ENCODE results near the gene NDUFS3. TPM values are rescaled to one million over a fixed set of nuclear protein-coding genes. Genes with fewer than 3 reads are reported as not detected.
A peak's percentile ranks its signal among the peaks of the same experiment; 100 is the strongest.
"Not testable (repeated sequence)": the region's sequence is repeated elsewhere in the genome, so short reads cannot be mapped to it uniquely, and the experiment has no call there.

NDUFS3 gene
- 85.6 and 89.3 TPM in 2 replicates for total RNA-seq

DNA sequence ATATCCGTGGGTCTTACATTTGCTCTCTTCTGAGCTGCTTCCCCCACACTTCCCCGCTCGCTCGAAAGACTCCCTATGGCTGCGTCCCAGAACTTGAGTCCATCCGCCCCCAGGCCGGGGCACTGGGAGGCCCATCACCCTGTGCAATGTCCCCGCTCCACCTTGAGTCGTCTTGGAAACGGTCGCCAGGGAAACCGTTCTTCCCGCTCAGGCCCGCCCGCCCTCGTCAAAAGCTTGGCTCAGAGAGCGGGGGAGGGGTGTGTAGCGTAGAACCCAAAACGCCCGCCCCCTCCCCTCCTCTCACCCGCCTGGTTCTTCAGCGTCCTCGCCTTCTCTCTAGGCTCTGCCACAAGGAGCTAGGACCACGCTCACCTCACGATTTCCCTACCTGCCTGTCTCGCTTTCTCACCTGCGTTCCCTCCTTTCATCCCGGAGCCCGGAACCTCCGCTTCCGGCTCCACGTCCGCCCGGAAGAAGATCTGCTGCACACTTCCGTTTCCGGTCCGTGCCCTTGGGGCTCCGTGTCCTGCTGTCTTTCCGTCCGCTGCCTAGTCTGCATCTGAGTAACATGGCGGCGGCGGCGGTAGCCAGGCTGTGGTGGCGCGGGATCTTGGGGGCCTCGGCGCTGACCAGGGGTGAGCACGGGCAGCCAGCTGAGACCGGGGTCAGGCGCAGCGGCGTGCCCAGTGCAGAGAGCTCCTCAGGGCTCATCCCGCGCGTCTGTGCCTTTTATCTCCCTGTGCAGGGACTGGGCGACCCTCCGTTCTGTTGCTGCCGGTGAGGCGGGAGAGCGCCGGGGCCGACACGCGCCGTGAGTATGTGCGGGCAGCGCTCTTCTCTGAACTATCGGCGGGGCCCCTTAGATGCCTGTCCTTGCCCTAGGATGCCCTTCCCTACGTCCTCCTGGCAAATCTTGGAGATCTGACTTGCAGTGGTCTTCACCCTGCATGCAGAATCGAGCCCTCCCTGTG is at the start of gene NDUFS3, which contains the start of gene KBTBD4:
Gene NDUFS3 (plus strand): TSS at position 551 of the 971 bp plus-strand sequence. CDS start 18 bp downstream, at position 569.
Gene KBTBD4 (minus strand): TSS at position 447 of the 971 bp plus-strand sequence. CDS start 19 bp downstream, at position 428.
- H3K4me3 ChIP-seq (ENCODE audit: low read depth, low read length), result peak within 1 kb of the TSS; percentile 95
- peak; percentile 35 for DNase-seq (ENCODE audit: low read depth)
- no peak for TF ChIP-seq CTCF (conservative IDR thresholded peaks at IDR 0.05; ENCODE audit: low read depth, low read length)

- H3K4me3 ChIP-seq (ENCODE audit: low read depth, low read length), result no peak overlapping the region
- no peak for DNase-seq (ENCODE audit: low read depth)
- no peak for TF ChIP-seq CTCF (conservative IDR thresholded peaks at IDR 0.05; ENCODE audit: low read depth, low read length)
Observed at GRCh38 chr11:47529951-47530350, 48.9 kb upstream of the NDUFS3 start.

- not testable (repeated sequence) for H3K4me3 ChIP-seq (ENCODE audit: low read depth, low read length); DNase-seq (ENCODE audit: low read depth)
Observed at GRCh38 chr11:47530721-47531120, 48.2 kb upstream of the NDUFS3 start.

DNA sequence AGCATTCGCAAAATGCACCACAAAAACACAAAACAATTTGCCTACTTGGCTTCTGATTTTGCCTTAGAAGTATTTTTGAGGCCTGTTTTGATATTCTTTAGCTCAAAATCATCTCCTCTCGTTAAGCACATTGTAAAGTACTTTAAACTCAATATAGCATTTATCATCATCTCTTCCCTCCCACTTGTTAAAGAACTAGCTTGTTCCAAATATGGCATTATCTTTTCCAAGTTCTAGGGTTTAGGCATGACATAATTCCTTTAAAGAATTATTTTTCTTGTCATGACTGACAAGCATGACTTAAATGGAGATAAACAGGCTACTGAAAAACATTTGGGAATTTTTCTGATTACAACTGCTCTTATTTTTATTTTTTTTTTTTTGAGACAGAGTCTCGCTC is 47.2 kb upstream of the NDUFS3 start:
- no peak for TF ChIP-seq CTCF (conservative IDR thresholded peaks at IDR 0.05; ENCODE audit: low read depth, low read length)
- H3K4me3 ChIP-seq (ENCODE audit: low read depth, low read length), result no peak overlapping the region
- DNase-seq (ENCODE audit: low read depth), result no peak

DNA sequence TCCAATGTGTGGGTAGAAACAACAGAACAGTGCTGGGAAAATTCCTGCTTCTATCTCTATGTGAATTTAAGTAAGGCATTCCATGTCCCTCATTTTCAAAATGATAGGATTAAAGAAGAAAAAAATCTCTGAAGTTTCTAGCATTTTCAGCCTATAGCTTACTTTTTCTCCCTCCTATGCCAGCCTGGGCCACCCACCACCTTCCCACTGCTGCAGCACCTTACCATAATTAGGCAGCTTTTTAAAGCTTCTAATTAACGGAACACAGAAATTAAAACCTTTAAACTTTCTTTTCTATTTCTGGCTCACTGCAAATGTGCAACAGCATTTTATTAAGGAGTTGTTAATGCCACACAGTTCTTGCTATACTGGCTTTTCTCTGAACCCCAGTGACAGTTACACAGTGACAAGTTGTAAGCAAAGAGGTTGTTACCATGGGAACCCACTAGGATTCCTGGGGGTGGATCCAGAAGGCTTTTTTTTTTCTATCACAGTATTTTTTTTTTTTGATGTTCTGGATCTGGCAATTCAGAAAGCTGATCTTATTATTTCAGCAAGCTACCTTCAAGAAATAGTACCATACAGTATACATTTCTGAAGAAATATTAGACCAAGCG is 46.2 kb upstream of the NDUFS3 start:
- no peak for TF ChIP-seq CTCF (conservative IDR thresholded peaks at IDR 0.05; ENCODE audit: low read depth, low read length)
- no peak overlapping the region for H3K4me3 ChIP-seq (ENCODE audit: low read depth, low read length)
- DNase-seq (ENCODE audit: low read depth), result no peak

DNA sequence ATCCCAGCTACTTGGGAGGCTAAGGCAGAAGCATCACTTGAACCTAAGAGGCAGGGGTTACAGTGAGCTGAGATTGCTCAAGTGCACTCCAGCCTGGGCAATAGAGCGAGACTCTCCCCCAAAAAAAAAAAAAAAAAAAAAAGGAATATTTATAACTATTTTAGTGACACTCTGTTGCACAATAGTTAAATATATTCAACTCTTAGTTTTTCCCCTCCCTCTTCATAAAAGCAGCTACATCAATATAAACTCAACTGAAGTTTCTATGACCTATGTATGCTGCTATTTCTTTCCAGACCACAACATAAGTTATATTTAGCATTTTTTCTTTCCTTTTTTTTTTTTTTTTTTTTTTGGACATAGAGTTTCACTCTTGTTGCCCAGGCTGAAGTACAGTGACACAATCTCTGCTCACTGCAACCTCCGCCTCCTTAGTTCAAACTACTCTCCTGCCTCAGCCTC is 45.2 kb upstream of the NDUFS3 start:
- H3K4me3 ChIP-seq (ENCODE audit: low read depth, low read length), result no peak overlapping the region
- DNase-seq (ENCODE audit: low read depth), result no peak
- TF ChIP-seq CTCF (conservative IDR thresholded peaks at IDR 0.05; ENCODE audit: low read depth, low read length), result no peak

DNA sequence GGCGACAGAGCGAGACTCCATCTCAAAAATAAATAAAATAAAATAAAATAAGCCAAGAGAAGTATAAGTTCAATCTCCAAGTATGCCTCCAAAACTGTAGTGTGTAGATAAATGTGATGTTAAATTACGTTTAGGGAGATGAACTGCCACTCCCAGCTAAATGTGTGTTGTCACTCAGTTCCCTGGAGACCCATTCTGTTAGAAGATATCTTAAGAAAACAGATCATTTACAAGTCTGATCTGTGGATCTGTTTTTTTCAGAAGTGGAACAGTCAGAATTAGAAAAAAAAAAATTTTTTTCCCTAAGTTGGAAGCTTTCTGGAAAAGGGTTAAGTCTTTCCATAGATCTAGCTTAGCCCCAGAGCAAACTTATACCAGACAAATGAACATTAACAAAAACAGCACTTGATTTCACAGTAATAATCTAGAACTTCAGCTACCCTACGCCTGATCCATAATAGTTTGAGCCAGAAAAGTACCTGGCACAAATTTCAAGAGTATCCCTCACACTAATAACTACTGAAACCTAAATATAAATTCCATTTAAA is 44.1 kb upstream of the NDUFS3 start:
- H3K4me3 ChIP-seq (ENCODE audit: low read depth, low read length), result no peak overlapping the region
- no peak for TF ChIP-seq CTCF (conservative IDR thresholded peaks at IDR 0.05; ENCODE audit: low read depth, low read length)
- no peak for DNase-seq (ENCODE audit: low read depth)
